ENCODE data around the gene APMAP.

DNA sequence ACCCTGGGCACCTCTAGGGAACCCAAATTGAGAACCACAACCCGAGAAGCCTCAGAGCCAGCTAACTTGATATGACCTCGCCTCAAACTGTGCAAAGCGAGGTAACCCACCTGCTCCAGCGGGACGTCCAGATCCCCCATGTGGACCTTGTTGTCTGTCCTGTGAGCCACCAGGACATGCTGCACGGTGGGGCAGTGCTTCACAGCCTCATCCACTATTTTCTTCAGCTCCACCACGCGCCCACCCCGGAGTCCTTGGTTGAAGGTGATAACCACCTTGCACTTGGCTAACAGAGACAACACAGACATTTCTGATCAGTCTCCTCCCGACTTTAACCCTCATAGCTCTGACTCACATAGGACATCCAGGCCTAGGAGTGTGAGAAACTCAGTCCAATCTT lies 30.8 kb upstream of the APMAP start:
- no peak for TF ChIP-seq CTCF (IDR thresholded peaks at IDR 0.05)
- no peak for TF ChIP-seq EZH2 (IDR thresholded peaks at IDR 0.05)

All from neural progenitor cell (in vitro differentiated cells).